Embryonic facial prominence (tissue), 1 donor: ENCODE measurements around the gene ZNF646.

ENCODE experiments used
- DNase-seq: peaks from one replicate; pipeline ENCODE4 v3.0.0-alpha.2; 2016; ENCODE audit errors: extremely low spot score

The ZNF646 gene, protein sequence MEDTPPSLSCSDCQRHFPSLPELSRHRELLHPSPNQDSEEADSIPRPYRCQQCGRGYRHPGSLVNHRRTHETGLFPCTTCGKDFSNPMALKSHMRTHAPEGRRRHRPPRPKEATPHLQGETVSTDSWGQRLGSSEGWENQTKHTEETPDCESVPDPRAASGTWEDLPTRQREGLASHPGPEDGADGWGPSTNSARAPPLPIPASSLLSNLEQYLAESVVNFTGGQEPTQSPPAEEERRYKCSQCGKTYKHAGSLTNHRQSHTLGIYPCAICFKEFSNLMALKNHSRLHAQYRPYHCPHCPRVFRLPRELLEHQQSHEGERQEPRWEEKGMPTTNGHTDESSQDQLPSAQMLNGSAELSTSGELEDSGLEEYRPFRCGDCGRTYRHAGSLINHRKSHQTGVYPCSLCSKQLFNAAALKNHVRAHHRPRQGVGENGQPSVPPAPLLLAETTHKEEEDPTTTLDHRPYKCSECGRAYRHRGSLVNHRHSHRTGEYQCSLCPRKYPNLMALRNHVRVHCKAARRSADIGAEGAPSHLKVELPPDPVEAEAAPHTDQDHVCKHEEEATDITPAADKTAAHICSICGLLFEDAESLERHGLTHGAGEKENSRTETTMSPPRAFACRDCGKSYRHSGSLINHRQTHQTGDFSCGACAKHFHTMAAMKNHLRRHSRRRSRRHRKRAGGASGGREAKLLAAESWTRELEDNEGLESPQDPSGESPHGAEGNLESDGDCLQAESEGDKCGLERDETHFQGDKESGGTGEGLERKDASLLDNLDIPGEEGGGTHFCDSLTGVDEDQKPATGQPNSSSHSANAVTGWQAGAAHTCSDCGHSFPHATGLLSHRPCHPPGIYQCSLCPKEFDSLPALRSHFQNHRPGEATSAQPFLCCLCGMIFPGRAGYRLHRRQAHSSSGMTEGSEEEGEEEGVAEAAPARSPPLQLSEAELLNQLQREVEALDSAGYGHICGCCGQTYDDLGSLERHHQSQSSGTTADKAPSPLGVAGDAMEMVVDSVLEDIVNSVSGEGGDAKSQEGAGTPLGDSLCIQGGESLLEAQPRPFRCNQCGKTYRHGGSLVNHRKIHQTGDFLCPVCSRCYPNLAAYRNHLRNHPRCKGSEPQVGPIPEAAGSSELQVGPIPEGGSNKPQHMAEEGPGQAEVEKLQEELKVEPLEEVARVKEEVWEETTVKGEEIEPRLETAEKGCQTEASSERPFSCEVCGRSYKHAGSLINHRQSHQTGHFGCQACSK (N-terminal part only)

DNA sequence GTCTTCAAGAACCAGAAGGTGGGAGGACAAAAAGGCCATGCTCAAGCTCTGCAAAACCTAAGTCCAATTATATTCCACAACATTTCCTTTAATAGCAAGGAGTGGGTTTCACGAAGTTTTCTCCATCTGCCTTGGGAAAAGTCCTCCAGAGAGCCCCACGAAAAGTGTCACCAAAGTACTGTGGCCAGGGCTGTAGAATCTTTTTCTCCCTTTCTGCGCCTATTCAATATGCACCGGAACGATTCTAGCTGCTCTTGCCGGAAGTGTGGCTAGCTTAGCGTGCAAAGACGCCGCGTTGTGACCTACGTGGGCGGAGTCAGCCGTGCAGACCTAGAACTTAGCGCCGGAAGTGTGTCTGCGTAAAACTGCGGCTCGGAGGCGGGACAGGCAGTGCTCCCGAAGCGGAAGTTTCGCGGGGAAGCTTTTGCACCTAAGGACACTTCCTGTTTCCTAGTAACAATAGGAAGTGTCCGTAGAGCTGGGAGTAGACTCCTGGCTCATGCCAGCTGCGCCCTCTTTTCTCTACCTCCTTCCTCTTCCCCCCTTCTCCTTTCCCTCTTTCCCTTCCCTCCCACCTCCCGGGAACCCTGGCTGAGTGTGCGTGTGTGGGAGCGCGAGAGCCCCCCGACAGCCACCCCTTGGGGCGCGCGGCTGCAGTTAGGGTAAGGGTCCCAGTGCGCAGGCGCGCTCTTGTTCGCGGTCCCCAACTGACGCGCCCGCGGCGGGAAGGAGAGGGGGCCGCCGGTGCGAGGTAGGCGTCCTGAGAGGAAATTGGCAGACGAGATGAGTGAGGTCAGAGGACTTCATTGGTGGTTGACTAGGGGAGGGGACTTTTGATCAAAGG lies at the start of gene ZNF646, which contains the start of gene ZNF668:
ZNF646 (plus strand) TSS at position 453 of the 844 bp plus-strand sequence. CDS start 1,903 bp downstream, outside the sequence.
ZNF668 (minus strand) TSS at position 271 of the 844 bp plus-strand sequence. CDS start 9,781 bp downstream, outside the sequence.
- peak; percentile 100 for DNase-seq

GRCh38 chr16:31025339-31025738 lies 48.9 kb upstream of the ZNF646 start:
- DNase-seq: no peak

GRCh38 chr16:31029272-31029671 lies 45.0 kb upstream of the ZNF646 start:
- no peak for DNase-seq

GRCh38 chr16:31031276-31031675 lies 42.9 kb upstream of the ZNF646 start:
- DNase-seq: no peak

DNA sequence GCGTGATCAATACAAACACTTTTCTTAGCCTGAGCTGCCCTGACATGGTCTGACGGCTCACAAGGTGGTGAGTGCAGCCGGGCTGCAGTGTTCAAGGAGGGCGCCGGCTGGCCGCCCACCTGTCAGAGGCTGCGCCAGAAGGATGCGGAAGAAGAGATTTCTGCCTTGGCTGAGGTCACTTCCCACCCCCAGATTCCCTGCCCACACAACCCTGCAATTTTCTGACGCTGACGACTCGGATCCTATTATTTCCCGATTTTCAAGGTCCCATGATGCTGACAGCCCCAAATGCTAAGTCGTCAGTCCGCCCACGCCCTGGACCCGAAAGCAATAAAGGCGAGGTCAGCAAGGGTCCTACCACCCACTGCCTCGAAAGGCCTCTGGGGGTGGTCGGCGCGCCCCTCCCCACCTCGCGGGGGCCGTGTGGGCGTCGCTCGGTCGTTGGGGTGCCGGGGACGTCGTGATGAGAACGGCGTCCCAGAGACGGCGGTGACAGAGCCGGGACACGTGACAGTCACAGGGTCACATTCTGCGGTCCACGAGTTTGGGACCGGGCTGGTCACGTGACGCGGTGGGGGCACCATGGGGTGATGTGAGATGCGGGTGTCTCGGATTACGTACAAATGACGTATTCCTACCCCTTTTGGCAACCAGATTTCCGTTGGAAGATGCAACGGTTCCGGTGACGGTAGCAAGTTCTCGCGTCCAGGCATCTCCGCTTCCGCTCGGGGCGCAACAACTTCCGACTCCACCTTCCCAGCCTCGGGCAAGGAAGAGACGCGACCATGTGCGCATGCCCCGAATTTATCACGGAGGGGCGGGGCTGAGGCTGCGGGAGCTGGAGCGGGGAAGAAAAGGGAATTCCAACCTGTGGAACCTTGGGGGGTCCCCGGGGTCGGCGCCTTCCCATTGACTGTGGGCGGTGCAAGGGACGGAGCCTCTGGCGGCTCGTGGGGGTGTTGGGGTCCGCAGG lies 41.2 kb upstream of the ZNF646 start, which contains the start of gene STX4:
STX4 (plus strand) TSS at position 823 of the 973 bp plus-strand sequence. CDS start 248 bp downstream, outside the sequence.
- peak; percentile 93 for DNase-seq

DNA sequence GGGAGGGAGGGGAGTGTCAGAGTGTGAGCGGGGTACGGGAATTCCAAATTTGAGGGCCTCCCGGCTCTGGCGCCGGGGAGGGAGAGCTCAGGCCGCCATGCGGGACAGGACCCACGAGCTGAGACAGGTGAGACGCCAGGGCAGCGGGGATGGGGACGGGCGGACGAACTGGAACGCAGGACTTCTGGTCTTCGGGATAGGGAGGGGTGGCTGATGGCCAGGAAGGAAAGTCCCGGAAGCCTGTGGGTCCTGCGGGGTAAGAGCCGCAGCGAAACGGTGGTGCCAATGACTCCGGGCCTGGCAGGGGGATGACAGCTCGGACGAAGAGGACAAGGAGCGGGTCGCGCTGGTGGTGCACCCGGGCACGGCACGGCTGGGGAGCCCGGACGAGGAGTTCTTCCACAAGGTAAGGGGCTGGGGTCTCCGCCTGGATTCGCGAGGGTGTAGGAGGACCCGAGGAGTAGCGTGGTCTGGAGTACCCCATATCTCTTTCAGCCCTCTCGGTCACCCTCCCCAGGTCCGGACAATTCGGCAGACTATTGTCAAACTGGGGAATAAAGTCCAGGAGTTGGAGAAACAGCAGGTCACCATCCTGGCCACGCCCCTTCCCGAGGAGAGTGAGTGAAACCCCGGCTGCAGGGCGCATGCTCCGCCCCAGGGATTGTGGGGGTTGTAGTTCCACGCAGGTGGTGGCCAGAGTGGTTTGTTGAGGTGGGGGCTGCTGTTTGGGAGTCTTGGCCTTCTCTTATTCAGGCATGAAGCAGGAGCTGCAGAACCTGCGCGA lies 40.3 kb upstream of the ZNF646 start:
- DNase-seq: peak; percentile 56

DNA sequence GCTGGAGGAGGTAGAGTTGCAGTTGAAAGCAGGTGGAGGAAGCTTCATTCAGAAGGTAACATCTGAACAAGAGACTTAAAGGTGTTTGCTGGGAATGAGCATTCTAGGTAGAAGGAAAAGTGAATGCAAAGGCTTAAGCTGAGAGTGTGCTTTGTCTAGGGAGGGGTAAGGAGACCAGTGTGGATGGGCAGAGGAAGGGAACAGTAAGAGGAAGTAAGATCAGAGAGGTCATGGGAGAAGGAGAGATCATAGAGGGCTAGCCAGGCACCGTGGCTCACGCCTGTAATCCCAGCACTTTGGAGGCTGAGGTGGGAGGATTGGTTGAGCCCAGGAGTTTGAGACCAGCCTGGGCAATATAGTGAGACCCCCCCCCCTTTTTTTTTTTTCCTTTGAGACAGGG lies 37.5 kb upstream of the ZNF646 start:
- no peak for DNase-seq

DNA sequence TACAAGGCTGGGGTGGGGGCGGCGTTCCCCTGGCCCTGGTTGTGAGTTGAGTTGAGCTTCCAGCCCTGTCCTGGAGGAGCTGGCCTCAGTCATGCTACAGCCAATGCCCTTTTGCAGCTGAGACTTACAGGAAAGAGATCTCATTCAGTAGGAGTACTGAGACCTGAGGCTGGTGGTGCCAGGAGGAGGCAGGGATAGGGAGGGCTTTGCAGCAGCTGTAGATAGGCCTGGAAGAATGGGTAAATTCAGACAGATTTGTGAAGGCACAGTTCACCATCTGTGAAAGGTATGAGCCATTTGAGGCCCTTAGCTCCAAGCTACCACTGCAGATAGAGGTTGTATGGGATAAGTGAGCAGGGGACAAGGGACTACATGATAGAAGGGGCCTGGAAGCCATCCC lies 35.2 kb upstream of the ZNF646 start:
- DNase-seq: no peak

DNA sequence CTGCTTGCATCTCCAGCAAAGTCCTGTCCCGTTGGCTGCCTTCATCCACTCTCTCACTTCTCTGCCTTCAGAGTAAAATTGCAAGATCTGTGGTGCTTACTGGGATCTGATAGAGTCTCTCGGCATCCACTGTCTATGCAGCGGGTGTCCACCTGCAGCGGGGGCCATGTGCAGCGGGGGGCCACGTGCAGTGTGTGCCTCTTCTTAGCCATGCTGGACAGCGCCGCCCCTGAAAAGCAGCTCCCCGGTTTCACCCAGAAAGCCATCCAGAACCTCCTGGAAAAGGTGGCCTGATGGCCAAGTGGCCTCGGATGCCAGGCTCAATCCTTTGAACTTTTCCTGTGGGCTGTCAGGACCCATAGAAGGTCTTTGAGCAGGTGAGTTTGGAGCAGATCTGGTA lies 31.4 kb upstream of the ZNF646 start:
- DNase-seq: no peak

DNA sequence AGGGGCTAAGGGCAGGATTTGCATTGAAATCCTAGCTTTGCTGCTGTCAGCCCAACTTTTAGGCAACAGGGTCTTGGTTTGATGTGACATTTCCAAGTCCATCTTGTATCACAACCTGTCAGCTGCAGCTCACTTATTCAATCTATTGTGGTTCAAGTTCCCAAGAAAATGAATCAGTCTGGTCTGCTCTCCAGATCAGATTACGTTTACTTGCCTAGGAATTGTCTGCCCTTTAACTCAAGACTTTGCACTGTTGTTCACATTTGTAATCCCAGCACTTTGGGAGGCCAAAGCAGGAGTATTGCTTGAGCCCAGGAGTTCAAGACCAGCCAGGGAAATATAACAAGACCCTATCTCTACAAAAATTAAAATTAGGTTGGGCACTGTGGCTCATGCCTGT lies 30.9 kb upstream of the ZNF646 start:
- no peak for DNase-seq

GRCh38 chr16:31043898-31044481 lies 30.2 kb upstream of the ZNF646 start:
- no peak for DNase-seq

- DNase-seq: no peak
Measured at GRCh38 chr16:31050280-31051030, 23.8 kb upstream of the ZNF646 start.

- DNase-seq: no peak
Measured at GRCh38 chr16:31052114-31052513, 22.1 kb upstream of the ZNF646 start.

DNA sequence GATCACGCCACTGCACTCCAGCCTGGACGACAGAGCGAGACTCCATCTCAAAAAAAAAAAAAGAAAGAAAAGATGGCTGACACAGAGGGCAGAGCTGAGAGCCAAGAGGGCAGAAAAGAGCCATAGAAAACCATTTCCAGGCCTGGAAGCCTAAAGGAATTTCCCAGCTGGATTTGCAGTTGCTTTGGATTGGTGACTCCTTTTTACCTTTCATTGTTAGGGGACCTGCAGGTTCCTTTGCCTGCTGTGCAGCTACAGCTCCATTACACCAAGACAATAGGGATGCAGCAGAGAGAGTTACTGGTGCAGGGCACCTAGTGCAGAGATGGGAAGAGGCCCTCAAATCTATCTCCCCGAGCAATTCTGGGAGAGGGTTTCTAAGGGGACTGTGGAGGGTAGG lies 18.6 kb upstream of the ZNF646 start:
- no peak for DNase-seq

- no peak for DNase-seq
Measured at GRCh38 chr16:31061126-31061812, 13.0 kb upstream of the ZNF646 start.

GRCh38 chr16:31061813-31062440 lies 12.3 kb upstream of the ZNF646 start:
- DNase-seq: no peak

DNA sequence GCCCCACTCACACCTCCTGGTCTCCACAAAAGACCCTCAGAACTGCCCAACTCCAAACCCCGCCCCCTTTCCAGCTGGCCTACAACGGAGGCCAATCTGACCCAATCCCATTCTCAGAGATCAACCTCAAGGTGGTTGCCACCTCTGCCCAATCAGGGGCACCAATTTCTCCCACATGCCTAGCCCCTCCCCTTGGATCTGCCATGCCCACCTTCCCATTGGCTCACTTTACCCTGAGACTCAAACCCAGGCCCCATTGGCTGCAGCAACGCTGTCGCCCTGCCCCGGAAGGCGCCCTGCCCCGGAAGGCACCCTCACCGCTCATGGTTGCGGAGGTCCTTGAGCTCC lies 10.8 kb upstream of the ZNF646 start:
- no peak for DNase-seq
